Stimulated activated CD8-positive, alpha-beta memory T cell treated with anti-CD3 and anti-CD28 coated beads, Interleukin-15, amount 100 ng/mL, for 4 hours (primary cell): ENCODE measurements around the gene ABCC2.
"Not testable (repeated sequence)": the region's sequence is repeated elsewhere in the genome, so short reads cannot be mapped to it uniquely, and the experiment has no call there.

Source experiments
- DNase-seq, 2 donors: peaks; one replicate each; pipeline ENCODE4 v3.0.0-alpha.2; 2020; ENCODE audit warnings: low read depth in 2 of 2

Gene ABCC2

GRCh38 chr10:99895066-99895465 is 112.6 kb downstream of the ABCC2 start:
- not testable (repeated sequence) for DNase-seq

GRCh38 chr10:99895867-99896266 is 113.4 kb downstream of the ABCC2 start:
- no peak for DNase-seq
